Osteocyte (in vitro differentiated cells): Measurements from ENCODE around the gene IGF2. TPM values are rescaled to one million over a fixed set of nuclear protein-coding genes. Genes with fewer than 3 reads are reported as not detected.

Source experiments
- DNase-seq: peaks from one replicate; pipeline ENCODE4 v3.0.0; 2021; ENCODE audit warnings: mixed read lengths; ENCODE audit not compliant: unreplicated experiment; ENCODE audit errors: extremely low spot score
- H3K27ac Mint-ChIP-seq: one replicate; pipeline ENCODE4 v1.8.0; 2021; ENCODE audit warnings: mild to moderate bottlenecking, mixed read lengths; ENCODE audit not compliant: unreplicated experiment
- H3K27me3 Mint-ChIP-seq: one replicate; pipeline ENCODE4 v1.8.0; 2021; ENCODE audit warnings: mixed read lengths; ENCODE audit not compliant: unreplicated experiment
- H3K36me3 Mint-ChIP-seq: one replicate; pipeline ENCODE4 v1.8.0; 2021; ENCODE audit warnings: mixed read lengths; ENCODE audit not compliant: unreplicated experiment
- H3K4me1 Mint-ChIP-seq: one replicate; pipeline ENCODE4 v1.8.0; 2021; ENCODE audit warnings: mixed read lengths; ENCODE audit not compliant: unreplicated experiment
- H3K4me3 Mint-ChIP-seq: one replicate; pipeline ENCODE4 v1.8.0; 2021; ENCODE audit warnings: mild to moderate bottlenecking, moderate library complexity, mixed read lengths; ENCODE audit not compliant: unreplicated experiment
- H3K9me3 Mint-ChIP-seq: one replicate; pipeline ENCODE4 v1.8.0; 2021; ENCODE audit warnings: mixed read lengths; ENCODE audit not compliant: unreplicated experiment
- total RNA-seq: library from RNA; stranded (reverse); gene quantifications from 2 replicates; pipeline ENCODE4 v1.2.1, GENCODE V29; 2021
- TF ChIP-seq, protein P1 (sequence below): fragments of 200-600 bp; sonication (generic); IDR thresholded peaks from 2 replicates; pipeline ENCODE4 v1.5.0; 2021; ENCODE audit warnings: antibody characterized with exemption, mild to moderate bottlenecking, moderate library complexity

The IGF2 gene
- total RNA-seq, 1 donor from 2014 or later: 590 TPM

GRCh38 chr11:2100361-2101170 lies 38.6 kb downstream of the IGF2 start:
- H3K36me3 Mint-ChIP-seq: no peaks in the 10 kb centered on the region
- TF ChIP-seq, protein P1, sequence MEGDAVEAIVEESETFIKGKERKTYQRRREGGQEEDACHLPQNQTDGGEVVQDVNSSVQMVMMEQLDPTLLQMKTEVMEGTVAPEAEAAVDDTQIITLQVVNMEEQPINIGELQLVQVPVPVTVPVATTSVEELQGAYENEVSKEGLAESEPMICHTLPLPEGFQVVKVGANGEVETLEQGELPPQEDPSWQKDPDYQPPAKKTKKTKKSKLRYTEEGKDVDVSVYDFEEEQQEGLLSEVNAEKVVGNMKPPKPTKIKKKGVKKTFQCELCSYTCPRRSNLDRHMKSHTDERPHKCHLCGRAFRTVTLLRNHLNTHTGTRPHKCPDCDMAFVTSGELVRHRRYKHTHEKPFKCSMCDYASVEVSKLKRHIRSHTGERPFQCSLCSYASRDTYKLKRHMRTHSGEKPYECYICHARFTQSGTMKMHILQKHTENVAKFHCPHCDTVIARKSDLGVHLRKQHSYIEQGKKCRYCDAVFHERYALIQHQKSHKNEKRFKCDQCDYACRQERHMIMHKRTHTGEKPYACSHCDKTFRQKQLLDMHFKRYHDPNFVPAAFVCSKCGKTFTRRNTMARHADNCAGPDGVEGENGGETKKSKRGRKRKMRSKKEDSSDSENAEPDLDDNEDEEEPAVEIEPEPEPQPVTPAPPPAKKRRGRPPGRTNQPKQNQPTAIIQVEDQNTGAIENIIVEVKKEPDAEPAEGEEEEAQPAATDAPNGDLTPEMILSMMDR: no peak
- H3K4me3 Mint-ChIP-seq: no peak overlapping the region
- H3K4me1 Mint-ChIP-seq: peaks cover 42% of the 10 kb centered on the region
- no peak for DNase-seq
- no peaks in the 10 kb centered on the region for H3K9me3 Mint-ChIP-seq
- no peaks in the 10 kb centered on the region for H3K27me3 Mint-ChIP-seq
- H3K27ac Mint-ChIP-seq: no peak overlapping the region

GRCh38 chr11:2099516-2100349 lies 39.5 kb downstream of the IGF2 start:
- Mint-ChIP-seq H3K27me3 (no peaks in the 10 kb centered on the region), H3K4me3 (no peak overlapping the region), H3K9me3 (no peaks in the 10 kb centered on the region), H3K36me3 (no peaks in the 10 kb centered on the region), H3K27ac (no peak overlapping the region), H3K4me1 (peaks cover 42% of the 10 kb centered on the region)
- TF ChIP-seq, protein P1: no peak
- DNase-seq: no peak

DNA sequence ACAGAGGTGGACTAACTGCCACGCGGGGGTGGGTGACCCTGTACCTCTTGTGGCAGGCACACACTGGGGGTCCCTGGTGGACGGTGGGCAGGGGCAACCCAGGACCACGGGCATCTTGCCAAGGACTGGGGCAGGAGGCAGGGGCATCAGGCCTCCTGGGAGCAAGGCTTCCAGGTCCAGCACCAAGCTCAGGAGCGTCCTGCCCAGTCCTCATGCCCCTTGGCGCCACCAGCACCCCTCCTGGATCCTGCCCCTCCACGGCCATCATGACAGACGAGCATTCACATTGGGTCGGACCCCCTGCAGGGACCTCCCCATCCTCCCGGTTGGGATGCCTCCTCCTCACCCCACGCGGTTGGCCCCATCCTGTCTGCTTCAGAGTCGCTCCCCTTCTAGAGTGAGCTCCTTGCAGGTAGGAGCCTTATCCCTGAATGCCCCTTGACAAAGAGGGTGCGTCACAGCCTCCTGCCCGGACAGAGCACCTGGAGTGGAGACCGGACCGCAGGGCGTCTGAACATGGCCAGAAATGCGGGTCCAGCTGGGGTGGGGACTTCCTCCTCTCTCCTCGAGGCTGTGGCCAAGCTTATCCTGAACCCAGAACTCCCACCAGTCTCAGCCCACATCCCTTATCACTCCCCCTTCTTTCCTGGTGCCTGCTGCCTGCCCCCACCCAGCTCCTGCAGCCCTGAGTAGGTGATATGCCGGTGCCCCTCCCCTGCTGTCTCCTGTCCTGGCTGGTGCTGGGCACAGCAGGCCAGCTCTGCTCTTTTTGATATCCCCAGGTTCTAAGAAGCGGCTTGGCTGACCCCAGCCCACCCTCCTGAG lies 40.3 kb downstream of the IGF2 start:
- Mint-ChIP-seq H3K27ac (no peak overlapping the region), H3K9me3 (no peaks in the 10 kb centered on the region), H3K36me3 (no peaks in the 10 kb centered on the region), H3K4me3 (no peak overlapping the region), H3K27me3 (no peaks in the 10 kb centered on the region), H3K4me1 (peaks cover 43% of the 10 kb centered on the region)
- TF ChIP-seq, protein P1: no peak
- DNase-seq: no peak

DNA sequence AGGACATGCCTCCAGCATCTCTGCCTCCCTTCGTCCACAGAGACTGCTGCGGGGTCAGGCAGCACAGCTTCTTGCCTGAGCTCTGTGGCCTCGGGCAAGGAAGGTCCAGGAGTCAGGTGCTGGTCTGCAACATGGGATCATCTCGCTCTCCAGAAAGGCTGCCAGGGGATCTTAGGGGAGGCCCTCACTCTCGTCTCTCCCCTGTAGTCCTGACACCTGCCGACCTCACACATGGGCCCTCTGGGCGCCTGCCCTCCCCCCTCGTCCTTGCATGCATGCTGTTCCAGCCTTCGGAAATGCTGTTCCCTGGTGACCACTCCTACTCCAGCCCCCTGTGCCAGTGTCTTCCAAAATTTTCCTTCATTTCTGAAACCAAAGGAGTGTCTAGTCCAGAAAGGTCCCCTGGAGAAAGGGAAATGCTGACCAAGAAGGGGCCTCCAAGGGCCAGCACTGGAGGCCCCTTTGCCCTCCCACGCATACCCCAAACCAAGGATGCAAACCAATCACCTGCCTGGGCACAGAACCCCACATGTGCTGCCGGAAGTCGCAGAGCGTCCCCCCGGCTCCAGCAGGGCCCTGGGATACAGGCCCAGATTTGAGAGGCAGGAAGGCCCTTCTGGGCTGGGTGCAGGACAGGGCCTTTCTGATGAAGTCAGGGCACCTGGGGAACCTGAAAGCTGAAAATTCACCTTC lies 41.0 kb downstream of the IGF2 start:
- Mint-ChIP-seq H3K27ac (peak overlapping the region; percentile 14), H3K36me3 (no peaks in the 10 kb centered on the region), H3K9me3 (no peaks in the 10 kb centered on the region), H3K4me3 (no peak overlapping the region), H3K4me1 (peaks cover 48% of the 10 kb centered on the region), H3K27me3 (no peaks in the 10 kb centered on the region)
- TF ChIP-seq, protein P1: no peak
- DNase-seq: no peak
